ENCODE data around the gene DYNC1I1. TPM values are rescaled to one million over a fixed set of nuclear protein-coding genes. Genes with fewer than 3 reads are reported as not detected.

The DYNC1I1 gene
- total RNA-seq, 1 experiment from 2014 or later, result not detected

DNA sequence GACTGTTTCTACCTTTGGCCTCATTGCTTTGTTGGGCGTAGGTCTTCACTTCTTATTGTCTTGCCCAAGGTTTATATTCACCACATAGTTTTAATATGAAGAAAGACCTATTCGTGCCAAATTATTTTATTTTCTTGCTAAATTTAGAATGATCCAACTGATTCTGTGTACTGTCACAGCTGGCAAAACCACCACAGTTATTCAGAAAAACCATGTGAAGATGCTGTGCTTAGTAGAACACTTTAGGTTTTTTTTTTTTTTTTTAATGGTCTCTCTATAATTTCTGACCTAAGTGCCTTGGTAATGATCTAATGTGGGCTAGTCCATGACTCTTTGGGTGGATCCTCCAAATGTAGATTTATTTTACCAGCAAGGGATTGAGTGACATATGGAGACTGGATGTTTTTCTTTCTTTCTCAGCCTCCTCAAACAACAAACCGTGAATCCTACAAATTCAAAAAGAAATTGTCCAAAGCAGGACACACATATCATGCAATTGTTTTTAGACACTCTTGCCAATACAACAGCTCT, 243.8 kb downstream of the DYNC1I1 start:
- TF ChIP-seq EZH2 (IDR thresholded peaks at IDR 0.05; ENCODE audit: low read depth), result no peak
- TF ChIP-seq, protein P1, sequence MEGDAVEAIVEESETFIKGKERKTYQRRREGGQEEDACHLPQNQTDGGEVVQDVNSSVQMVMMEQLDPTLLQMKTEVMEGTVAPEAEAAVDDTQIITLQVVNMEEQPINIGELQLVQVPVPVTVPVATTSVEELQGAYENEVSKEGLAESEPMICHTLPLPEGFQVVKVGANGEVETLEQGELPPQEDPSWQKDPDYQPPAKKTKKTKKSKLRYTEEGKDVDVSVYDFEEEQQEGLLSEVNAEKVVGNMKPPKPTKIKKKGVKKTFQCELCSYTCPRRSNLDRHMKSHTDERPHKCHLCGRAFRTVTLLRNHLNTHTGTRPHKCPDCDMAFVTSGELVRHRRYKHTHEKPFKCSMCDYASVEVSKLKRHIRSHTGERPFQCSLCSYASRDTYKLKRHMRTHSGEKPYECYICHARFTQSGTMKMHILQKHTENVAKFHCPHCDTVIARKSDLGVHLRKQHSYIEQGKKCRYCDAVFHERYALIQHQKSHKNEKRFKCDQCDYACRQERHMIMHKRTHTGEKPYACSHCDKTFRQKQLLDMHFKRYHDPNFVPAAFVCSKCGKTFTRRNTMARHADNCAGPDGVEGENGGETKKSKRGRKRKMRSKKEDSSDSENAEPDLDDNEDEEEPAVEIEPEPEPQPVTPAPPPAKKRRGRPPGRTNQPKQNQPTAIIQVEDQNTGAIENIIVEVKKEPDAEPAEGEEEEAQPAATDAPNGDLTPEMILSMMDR (conservative IDR thresholded peaks at IDR 0.05), result no peak
- H3K27ac ChIP-seq, result no peak overlapping the region
- no peak overlapping the region for H3K4me3 ChIP-seq
- no peaks in the 10 kb centered on the region for H3K9me3 ChIP-seq (ENCODE audit: insufficient read depth, low read depth)
- intact Hi-C loops (cut with micrococcal nuclease; ENCODE audit: unreplicated experiment), result no loop called here
- H3K4me2 ChIP-seq, result no peak overlapping the region
- no peaks in the 10 kb centered on the region for H4K20me1 ChIP-seq (ENCODE audit: insufficient read depth)
- ChIA-PET CTCF (no interaction called here), POLR2A (ENCODE audit: unreplicated experiment) (no interaction called here)
- H3K79me2 ChIP-seq (ENCODE audit: low read depth), result no peaks in the 10 kb centered on the region
- H3K36me3 ChIP-seq (ENCODE audit: low read depth), result no peaks in the 10 kb centered on the region
- H2AFZ ChIP-seq, result no peak overlapping the region
- no peaks in the 10 kb centered on the region for H3F3A ChIP-seq (ENCODE audit: insufficient read depth, low read depth)
- H3K27me3 ChIP-seq (ENCODE audit: insufficient read depth, low read depth), result no peaks in the 10 kb centered on the region
- DNase-seq, result no peak
- 0 out of 2 replicates have a peak, but pooled peaks cover 3% of the 10 kb centered on the region for H3K9me2 ChIP-seq (ENCODE audit: insufficient read depth)
- no peaks in the 10 kb centered on the region for H3K4me1 ChIP-seq (replicated peaks; ENCODE audit: insufficient read depth)
- BruUV-seq (replicated peaks), result no TSS peak

DNA sequence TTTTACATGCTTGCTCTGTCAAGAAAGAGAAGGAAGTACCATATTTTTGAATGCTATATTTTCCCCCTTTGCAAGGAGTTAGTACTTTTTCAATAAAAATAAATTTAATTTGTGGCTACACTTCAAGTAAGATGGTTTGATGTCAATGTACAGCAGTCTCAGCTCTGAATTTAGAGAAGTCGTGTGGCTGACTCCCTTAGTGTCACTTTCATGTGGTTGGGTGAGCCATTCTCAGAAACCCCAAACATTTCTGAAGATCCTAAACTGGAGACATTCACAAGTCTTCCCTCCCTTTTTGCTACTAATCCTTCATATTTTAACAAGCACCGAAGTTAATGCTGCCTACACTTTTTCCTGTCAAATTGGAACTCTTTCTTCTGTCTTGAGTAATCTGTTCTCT, 244.4 kb downstream of the DYNC1I1 start:
- ChIA-PET POLR2A (ENCODE audit: unreplicated experiment) (no interaction called here), CTCF (no interaction called here)
- intact Hi-C loops (cut with micrococcal nuclease; ENCODE audit: unreplicated experiment), result no loop called here
- H3K27me3 ChIP-seq (ENCODE audit: insufficient read depth, low read depth), result no peaks in the 10 kb centered on the region
- no TSS peak for BruUV-seq (replicated peaks)
- no peak overlapping the region for H3K4me3 ChIP-seq
- TF ChIP-seq, protein P1 (conservative IDR thresholded peaks at IDR 0.05), result no peak
- TF ChIP-seq EZH2 (IDR thresholded peaks at IDR 0.05; ENCODE audit: low read depth), result no peak
- DNase-seq, result no peak
- H3K9me2 ChIP-seq (ENCODE audit: insufficient read depth), result 0 out of 2 replicates have a peak, but pooled peaks cover 3% of the 10 kb centered on the region
- H3F3A ChIP-seq (ENCODE audit: insufficient read depth, low read depth), result no peaks in the 10 kb centered on the region
- no peaks in the 10 kb centered on the region for H3K4me1 ChIP-seq (replicated peaks; ENCODE audit: insufficient read depth)
- H3K36me3 ChIP-seq (ENCODE audit: low read depth), result no peaks in the 10 kb centered on the region
- no peak overlapping the region for H3K27ac ChIP-seq
- no peaks in the 10 kb centered on the region for H3K9me3 ChIP-seq (ENCODE audit: insufficient read depth, low read depth)
- H3K79me2 ChIP-seq (ENCODE audit: low read depth), result no peaks in the 10 kb centered on the region
- H3K4me2 ChIP-seq, result no peak overlapping the region
- no peak overlapping the region for H2AFZ ChIP-seq
- H4K20me1 ChIP-seq (ENCODE audit: insufficient read depth), result no peaks in the 10 kb centered on the region

DNA sequence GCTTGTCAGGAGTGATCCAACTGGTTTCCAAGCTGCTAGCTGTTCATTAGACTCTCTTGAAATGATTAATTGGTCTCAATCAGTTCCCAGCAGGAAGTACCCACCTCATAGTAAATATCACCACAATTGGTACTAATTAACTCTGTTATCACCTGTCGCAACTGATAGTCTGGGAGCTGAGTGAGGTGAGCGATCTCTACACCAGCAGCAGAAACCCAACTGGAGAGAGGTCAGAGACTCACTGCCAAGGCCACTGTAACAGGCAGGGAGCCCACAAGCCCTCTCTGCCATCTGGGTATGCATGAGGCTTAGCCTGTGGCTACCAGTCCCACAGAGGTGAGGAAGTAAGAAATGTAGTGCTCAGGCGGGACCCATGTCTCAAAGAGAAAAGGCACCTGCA, 245.5 kb downstream of the DYNC1I1 start:
- Histone ChIP-seq H3F3A (ENCODE audit: insufficient read depth, low read depth) (no peaks in the 10 kb centered on the region), H3K4me3 (no peak overlapping the region), H3K9me2 (ENCODE audit: insufficient read depth) (0 out of 2 replicates have a peak, but pooled peaks cover 3% of the 10 kb centered on the region), H3K4me2 (no peak overlapping the region), H3K27ac (no peak overlapping the region), H3K4me1 (replicated peaks; ENCODE audit: insufficient read depth) (no peaks in the 10 kb centered on the region), H4K20me1 (ENCODE audit: insufficient read depth) (no peaks in the 10 kb centered on the region), H3K9me3 (ENCODE audit: insufficient read depth, low read depth) (no peaks in the 10 kb centered on the region), H3K36me3 (ENCODE audit: low read depth) (no peaks in the 10 kb centered on the region), H3K27me3 (ENCODE audit: insufficient read depth, low read depth) (no peaks in the 10 kb centered on the region), H2AFZ (no peak overlapping the region), H3K79me2 (ENCODE audit: low read depth) (no peaks in the 10 kb centered on the region)
- CTCF ChIA-PET, result no interaction called here
- POLR2A ChIA-PET (ENCODE audit: unreplicated experiment), result no interaction called here
- TF ChIP-seq, protein P1 (conservative IDR thresholded peaks at IDR 0.05), result no peak
- TF ChIP-seq EZH2 (IDR thresholded peaks at IDR 0.05; ENCODE audit: low read depth), result no peak
- intact Hi-C loops (cut with micrococcal nuclease; ENCODE audit: unreplicated experiment), result no loop called here
- no peak for DNase-seq
- no TSS peak for BruUV-seq (replicated peaks)
